ENCODE data around the gene PHEX. TPM values are rescaled to one million over a fixed set of nuclear protein-coding genes. Genes with fewer than 3 reads are reported as not detected.

Gene PHEX
- total RNA-seq, 1 donor: 1.4 TPM

DNA sequence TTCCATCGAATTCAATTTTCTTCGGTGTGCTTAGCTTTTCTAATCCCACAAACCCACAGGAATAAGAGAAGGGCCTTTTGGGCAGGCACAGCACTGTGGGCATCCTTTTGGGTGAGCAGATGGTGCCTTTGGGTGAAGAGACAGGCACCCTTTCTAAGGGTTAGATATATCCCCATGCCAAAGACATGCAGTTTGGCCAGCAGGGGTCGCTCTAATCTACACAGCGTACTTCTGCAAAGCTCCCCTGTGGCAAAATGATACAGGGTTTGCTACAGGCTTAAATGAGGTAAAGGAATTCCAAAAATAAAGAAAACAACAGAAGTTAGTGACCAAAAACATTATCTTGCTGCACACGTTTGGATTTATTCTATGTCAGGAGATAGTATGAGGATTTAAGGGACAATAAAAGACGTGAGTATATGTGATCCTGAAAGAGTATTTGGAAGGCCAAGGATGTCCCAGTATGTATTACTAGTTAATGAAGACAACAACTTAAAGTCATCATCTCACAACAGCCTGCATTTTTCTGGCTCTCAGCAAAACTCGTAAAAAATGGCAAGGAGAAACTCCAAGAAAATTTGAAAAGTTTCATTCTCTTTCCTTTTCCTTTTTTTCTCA lies 49.5 kb downstream of the PHEX start:
- H3K9me3 ChIP-seq (ENCODE audit: low read depth, low read length): no peaks in the 10 kb centered on the region

DNA sequence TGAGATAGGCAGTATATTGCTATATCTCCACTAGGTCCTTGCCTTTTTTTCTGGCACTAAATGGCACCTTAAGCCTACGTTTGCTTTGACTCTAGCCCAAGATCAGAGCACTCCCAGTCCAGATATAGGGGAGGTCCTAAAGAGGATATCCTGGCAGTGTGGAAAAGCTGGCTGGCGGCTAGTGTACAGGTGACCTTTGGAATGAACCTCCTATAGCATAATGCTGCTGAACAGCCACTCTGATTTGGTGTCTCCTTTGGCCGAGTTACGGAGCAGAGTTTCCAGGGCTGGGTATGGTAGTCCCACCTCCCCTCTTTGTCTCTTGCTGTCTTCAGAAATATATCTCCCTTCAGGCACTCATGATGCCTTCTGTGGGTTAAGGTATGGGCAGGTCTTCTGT lies 53.9 kb downstream of the PHEX start:
- Histone ChIP-seq H3K36me3 (ENCODE audit: insufficient read depth, low read length) (no peaks in the 10 kb centered on the region), H3K9me3 (ENCODE audit: low read depth, low read length) (no peaks in the 10 kb centered on the region), H3K4me2 (ENCODE audit: insufficient read depth, low read length) (no peak overlapping the region), H3K4me3 (ENCODE audit: insufficient read depth, low read length) (no peak overlapping the region), H3K4me1 (ENCODE audit: insufficient read depth, low read length) (no peaks in the 10 kb centered on the region), H3K27ac (ENCODE audit: low read depth, low read length) (no peak overlapping the region), H3K79me2 (ENCODE audit: insufficient read depth, low read length) (no peaks in the 10 kb centered on the region), H3K27me3 (ENCODE audit: insufficient read depth, low read length) (no peaks in the 10 kb centered on the region), H2AFZ (ENCODE audit: low read length) (no peak overlapping the region), H4K20me1 (ENCODE audit: insufficient read depth, low read length) (no peaks in the 10 kb centered on the region)
- TF ChIP-seq, protein P1, sequence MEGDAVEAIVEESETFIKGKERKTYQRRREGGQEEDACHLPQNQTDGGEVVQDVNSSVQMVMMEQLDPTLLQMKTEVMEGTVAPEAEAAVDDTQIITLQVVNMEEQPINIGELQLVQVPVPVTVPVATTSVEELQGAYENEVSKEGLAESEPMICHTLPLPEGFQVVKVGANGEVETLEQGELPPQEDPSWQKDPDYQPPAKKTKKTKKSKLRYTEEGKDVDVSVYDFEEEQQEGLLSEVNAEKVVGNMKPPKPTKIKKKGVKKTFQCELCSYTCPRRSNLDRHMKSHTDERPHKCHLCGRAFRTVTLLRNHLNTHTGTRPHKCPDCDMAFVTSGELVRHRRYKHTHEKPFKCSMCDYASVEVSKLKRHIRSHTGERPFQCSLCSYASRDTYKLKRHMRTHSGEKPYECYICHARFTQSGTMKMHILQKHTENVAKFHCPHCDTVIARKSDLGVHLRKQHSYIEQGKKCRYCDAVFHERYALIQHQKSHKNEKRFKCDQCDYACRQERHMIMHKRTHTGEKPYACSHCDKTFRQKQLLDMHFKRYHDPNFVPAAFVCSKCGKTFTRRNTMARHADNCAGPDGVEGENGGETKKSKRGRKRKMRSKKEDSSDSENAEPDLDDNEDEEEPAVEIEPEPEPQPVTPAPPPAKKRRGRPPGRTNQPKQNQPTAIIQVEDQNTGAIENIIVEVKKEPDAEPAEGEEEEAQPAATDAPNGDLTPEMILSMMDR (IDR thresholded peaks at IDR 0.05; ENCODE audit: extremely low read depth, low read depth, low read length): no peak
- DNase-seq (ENCODE audit: insufficient read length, low spot score, missing footprints): no peak

More for the DNA sequence above, 49.5 kb downstream of the PHEX start:
- no peaks in the 10 kb centered on the region for H3K79me2 ChIP-seq (ENCODE audit: insufficient read depth, low read length)
- H4K20me1 ChIP-seq (ENCODE audit: insufficient read depth, low read length): no peaks in the 10 kb centered on the region
- H3K4me1 ChIP-seq (ENCODE audit: insufficient read depth, low read length): no peaks in the 10 kb centered on the region
- TF ChIP-seq, protein P1 (IDR thresholded peaks at IDR 0.05; ENCODE audit: extremely low read depth, low read depth, low read length): peak; percentile 80
- H3K4me2 ChIP-seq (ENCODE audit: insufficient read depth, low read length): no peak overlapping the region
- no peaks in the 10 kb centered on the region for H3K36me3 ChIP-seq (ENCODE audit: insufficient read depth, low read length)
- H3K4me3 ChIP-seq (ENCODE audit: insufficient read depth, low read length): no peak overlapping the region
- DNase-seq (ENCODE audit: insufficient read length, low spot score, missing footprints): no peak
- H3K27me3 ChIP-seq (ENCODE audit: insufficient read depth, low read length): no peaks in the 10 kb centered on the region
- H2AFZ ChIP-seq (ENCODE audit: low read length): no peak overlapping the region
- H3K27ac ChIP-seq (ENCODE audit: low read depth, low read length): no peak overlapping the region

DNA sequence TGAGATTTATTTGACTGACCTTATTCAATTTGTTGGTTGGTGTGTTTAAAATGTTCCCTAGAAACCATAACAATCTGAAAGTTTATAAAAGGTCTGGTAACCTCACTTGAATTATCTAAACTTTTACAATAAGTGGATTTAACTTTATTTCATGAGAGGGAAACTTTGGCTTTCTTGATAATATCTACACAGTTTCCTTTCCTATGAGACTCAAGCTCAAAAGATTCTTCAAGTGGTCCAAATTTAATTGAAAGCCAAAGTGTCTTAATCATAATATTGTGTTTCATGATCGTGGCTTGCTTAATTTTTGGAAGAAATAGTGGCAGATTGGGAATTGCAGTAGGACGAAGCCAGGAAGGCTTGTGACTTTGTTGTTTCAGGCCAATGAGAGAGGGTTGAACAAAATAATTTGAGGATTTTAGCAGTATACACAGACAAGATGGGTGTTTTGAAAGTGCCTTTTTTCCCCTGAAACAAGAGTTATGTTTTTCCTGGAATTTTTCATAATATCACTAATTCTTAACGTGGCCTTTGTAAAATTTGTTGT lies 55.0 kb downstream of the PHEX start:
- H3K27ac ChIP-seq (ENCODE audit: low read depth, low read length): no peak overlapping the region
- H3K36me3 ChIP-seq (ENCODE audit: insufficient read depth, low read length): no peaks in the 10 kb centered on the region
- no peak for DNase-seq (ENCODE audit: insufficient read length, low spot score, missing footprints)
- H3K27me3 ChIP-seq (ENCODE audit: insufficient read depth, low read length): no peaks in the 10 kb centered on the region
- no peaks in the 10 kb centered on the region for H4K20me1 ChIP-seq (ENCODE audit: insufficient read depth, low read length)
- H3K79me2 ChIP-seq (ENCODE audit: insufficient read depth, low read length): no peaks in the 10 kb centered on the region
- no peaks in the 10 kb centered on the region for H3K4me1 ChIP-seq (ENCODE audit: insufficient read depth, low read length)
- TF ChIP-seq, protein P1 (IDR thresholded peaks at IDR 0.05; ENCODE audit: extremely low read depth, low read depth, low read length): no peak
- H3K9me3 ChIP-seq (ENCODE audit: low read depth, low read length): no peaks in the 10 kb centered on the region
- no peak overlapping the region for H3K4me2 ChIP-seq (ENCODE audit: insufficient read depth, low read length)
- no peak overlapping the region for H3K4me3 ChIP-seq (ENCODE audit: insufficient read depth, low read length)
- no peak overlapping the region for H2AFZ ChIP-seq (ENCODE audit: low read length)

DNA sequence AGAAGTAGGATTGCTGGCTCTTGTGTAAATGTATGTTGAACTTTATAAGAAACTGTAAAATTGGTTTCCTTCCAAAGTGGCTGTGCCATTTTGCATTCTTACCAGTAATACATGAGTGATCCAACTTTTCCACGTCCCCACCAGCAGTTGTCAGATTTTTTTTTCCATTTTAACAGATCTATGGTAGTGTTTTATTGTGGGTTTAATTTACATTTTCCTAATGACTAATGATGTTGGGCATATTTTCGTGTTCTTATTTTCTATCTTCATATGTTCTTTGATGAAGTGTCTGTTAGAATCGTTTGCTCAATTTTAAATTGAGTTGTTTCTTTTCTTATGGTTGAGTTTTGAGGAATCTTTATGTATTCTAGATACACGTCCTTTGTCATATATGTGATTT lies 56.2 kb downstream of the PHEX start:
- no peak for DNase-seq (ENCODE audit: insufficient read length, low spot score, missing footprints)
- no peaks in the 10 kb centered on the region for H3K36me3 ChIP-seq (ENCODE audit: insufficient read depth, low read length)
- no peaks in the 10 kb centered on the region for H3K4me1 ChIP-seq (ENCODE audit: insufficient read depth, low read length)
- no peaks in the 10 kb centered on the region for H3K27me3 ChIP-seq (ENCODE audit: insufficient read depth, low read length)
- no peak overlapping the region for H2AFZ ChIP-seq (ENCODE audit: low read length)
- H3K27ac ChIP-seq (ENCODE audit: low read depth, low read length): no peak overlapping the region
- TF ChIP-seq, protein P1 (IDR thresholded peaks at IDR 0.05; ENCODE audit: extremely low read depth, low read depth, low read length): no peak
- H3K79me2 ChIP-seq (ENCODE audit: insufficient read depth, low read length): no peaks in the 10 kb centered on the region
- no peak overlapping the region for H3K4me2 ChIP-seq (ENCODE audit: insufficient read depth, low read length)
- no peak overlapping the region for H3K4me3 ChIP-seq (ENCODE audit: insufficient read depth, low read length)
- no peaks in the 10 kb centered on the region for H4K20me1 ChIP-seq (ENCODE audit: insufficient read depth, low read length)
- H3K9me3 ChIP-seq (ENCODE audit: low read depth, low read length): no peaks in the 10 kb centered on the region
